PC-3 (cell line): ENCODE measurements around the gene CFAP46. TPM values are rescaled to one million over a fixed set of nuclear protein-coding genes. Genes with fewer than 3 reads are reported as not detected.

Source experiments
- ATAC-seq: fragments of 200-7000 bp; cut with Tn5 transposase; 2 replicates; pipeline ENCODE4 v1.9.1; 2020; ENCODE audit warnings: mild to moderate bottlenecking, moderate library complexity
- BruUV-seq: library from RNA; stranded (reverse); fragments of 400-500 nt; replicated peaks from 2 replicates; lab custom pipeline; 2021; lab: Mats Ljungman, UMichigan
- CTCF ChIA-PET: fragments of 300-600 bp; sonication (Branson Sonifier 250); formaldehyde crosslinking; loops from one replicate; lab custom pipeline; 2022; ENCODE audit warnings: antibody characterized with exemption; lab: Charles Lee
- POLR2A ChIA-PET: fragments of 300-600 bp; sonication (Branson Sonifier 250); formaldehyde crosslinking; loops from one replicate; lab custom pipeline; 2022; ENCODE audit warnings: antibody characterized with exemption; ENCODE audit not compliant: unreplicated experiment; lab: Charles Lee
- DNase-seq: peaks from one replicate; pipeline ENCODE4 v3.0.0-alpha.2; 2015
- H2AFZ ChIP-seq: fragments of 300-600 bp; sonication (generic); 2 replicates; pipeline ENCODE4 v1.6.0; 2016; ENCODE audit warnings: antibody characterized with exemption, low read length
- H3F3A ChIP-seq: fragments of 300-600 bp; sonication (generic); one replicate; pipeline ENCODE4 v1.6.0; 2017; ENCODE audit warnings: antibody characterized with exemption, low read length, control low read depth, mild to moderate bottlenecking; ENCODE audit not compliant: unreplicated experiment
- H3K27ac ChIP-seq: fragments of 300-600 bp; sonication (generic); 2 replicates; pipeline ENCODE4 v1.5.1; 2016; ENCODE audit warnings: mild to moderate bottlenecking, low read length
- H3K27me3 ChIP-seq: fragments of 300-600 bp; sonication (generic); 2 replicates; pipeline ENCODE4 v1.6.1; 2016; ENCODE audit warnings: low read length, mixed read lengths
- H3K36me3 ChIP-seq: fragments of 300-600 bp; sonication (generic); 2 replicates; pipeline ENCODE4 v1.6.1; 2016; ENCODE audit warnings: low read depth, mixed run types, low read length, mixed read lengths
- H3K4me1 ChIP-seq: fragments of 300-600 bp; sonication (generic); 2 replicates; pipeline ENCODE4 v1.5.1; 2016; ENCODE audit warnings: low read length; ENCODE audit not compliant: insufficient read depth
- H3K4me2 ChIP-seq: fragments of 300-600 bp; sonication (generic); 2 replicates; pipeline ENCODE4 v1.6.0; 2016; ENCODE audit warnings: low read length
- H3K4me3 ChIP-seq: fragments of 300-600 bp; sonication (generic); 2 replicates; pipeline ENCODE4 v1.5.1; 2016; ENCODE audit warnings: mild to moderate bottlenecking, low read length, mixed read lengths
- H3K79me2 ChIP-seq: fragments of 300-600 bp; sonication (generic); 2 replicates; pipeline ENCODE4 v1.6.1; 2017; ENCODE audit warnings: low read length, mixed read lengths
- H3K9ac ChIP-seq: fragments of 300-600 bp; sonication (generic); 2 replicates; pipeline ENCODE4 v1.6.0; 2016; ENCODE audit warnings: mild to moderate bottlenecking, low read length
- H3K9me2 ChIP-seq: fragments of 300-600 bp; sonication (generic); replicated peaks from 2 replicates; pipeline ENCODE4 v1.6.1; 2016; ENCODE audit warnings: mixed run types, low read length, mixed read lengths
- H3K9me3 ChIP-seq: fragments of 300-600 bp; sonication (generic); 2 replicates; pipeline ENCODE4 v1.6.1; 2016; ENCODE audit warnings: low read length, mixed read lengths
- H4K20me1 ChIP-seq: fragments of 300-600 bp; sonication (generic); 2 replicates; pipeline ENCODE4 v1.6.1; 2016; ENCODE audit warnings: low read length, mixed read lengths
- EZH2 ChIP-seq: fragments of 300-600 bp; sonication (generic); IDR thresholded peaks from one replicate; pipeline ENCODE4 v1.6.1; 2017; ENCODE audit warnings: antibody characterized with exemption, mild to moderate bottlenecking, low read length; ENCODE audit not compliant: unreplicated experiment
- EZH2phosphoT487 ChIP-seq: fragments of 300-600 bp; sonication (generic); IDR thresholded peaks from 2 replicates; pipeline ENCODE4 v1.6.1; 2018; ENCODE audit warnings: mild to moderate bottlenecking, antibody characterized with exemption, low read length, borderline replicate concordance
- intact Hi-C: fragments of 100-400 bp; cut with micrococcal nuclease; formaldehyde crosslinking; loops from 2 replicates; pipeline ENCODE4 v1.9.0; 2023
- total RNA-seq: library from RNA; depleted of rRNA; stranded (reverse); fragments of >200 nt; gene quantifications from 2 replicates; pipeline ENCODE4 v1.2.3, GENCODE V29; 2014
- TF ChIP-seq, protein P1 (sequence below): fragments of 300-600 bp; sonication (generic); conservative IDR thresholded peaks from 2 replicates; pipeline ENCODE4 v1.5.1; 2017; ENCODE audit warnings: antibody characterized with exemption, low read depth, mild to moderate bottlenecking, low read length

The CFAP46 gene
- total RNA-seq, 1 experiment from 2014 or later = 0.04 TPM

- no peaks in the 10 kb centered on the region for H3K79me2 ChIP-seq
- ChIA-PET CTCF (no interaction called here), POLR2A (no interaction called here)
- H3K9ac ChIP-seq = no peak overlapping the region
- no peak overlapping the region for H3K27ac ChIP-seq
- H4K20me1 ChIP-seq = no peaks in the 10 kb centered on the region
- no peaks in the 10 kb centered on the region for H3F3A ChIP-seq
- H3K27me3 ChIP-seq = peaks cover 40% of the 10 kb centered on the region
- no peak overlapping the region for H2AFZ ChIP-seq
- no peak overlapping the region for H3K4me2 ChIP-seq
- no peaks in the 10 kb centered on the region for H3K36me3 ChIP-seq
- ATAC-seq (no peak), DNase-seq (no peak)
- H3K9me2 ChIP-seq = no peaks in the 10 kb centered on the region
- no TSS peak for BruUV-seq
- no peaks in the 10 kb centered on the region for H3K4me1 ChIP-seq
- no peaks in the 10 kb centered on the region for H3K9me3 ChIP-seq
- intact Hi-C loops = no loop called here
- TF ChIP-seq EZH2 (no peak), EZH2phosphoT487 (no peak)
- TF ChIP-seq, protein P1, sequence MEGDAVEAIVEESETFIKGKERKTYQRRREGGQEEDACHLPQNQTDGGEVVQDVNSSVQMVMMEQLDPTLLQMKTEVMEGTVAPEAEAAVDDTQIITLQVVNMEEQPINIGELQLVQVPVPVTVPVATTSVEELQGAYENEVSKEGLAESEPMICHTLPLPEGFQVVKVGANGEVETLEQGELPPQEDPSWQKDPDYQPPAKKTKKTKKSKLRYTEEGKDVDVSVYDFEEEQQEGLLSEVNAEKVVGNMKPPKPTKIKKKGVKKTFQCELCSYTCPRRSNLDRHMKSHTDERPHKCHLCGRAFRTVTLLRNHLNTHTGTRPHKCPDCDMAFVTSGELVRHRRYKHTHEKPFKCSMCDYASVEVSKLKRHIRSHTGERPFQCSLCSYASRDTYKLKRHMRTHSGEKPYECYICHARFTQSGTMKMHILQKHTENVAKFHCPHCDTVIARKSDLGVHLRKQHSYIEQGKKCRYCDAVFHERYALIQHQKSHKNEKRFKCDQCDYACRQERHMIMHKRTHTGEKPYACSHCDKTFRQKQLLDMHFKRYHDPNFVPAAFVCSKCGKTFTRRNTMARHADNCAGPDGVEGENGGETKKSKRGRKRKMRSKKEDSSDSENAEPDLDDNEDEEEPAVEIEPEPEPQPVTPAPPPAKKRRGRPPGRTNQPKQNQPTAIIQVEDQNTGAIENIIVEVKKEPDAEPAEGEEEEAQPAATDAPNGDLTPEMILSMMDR = no peak
- H3K4me3 ChIP-seq = no peak overlapping the region
Measured at GRCh38 chr10:132946311-132946710, 3.9 kb upstream of the CFAP46 start.

DNA sequence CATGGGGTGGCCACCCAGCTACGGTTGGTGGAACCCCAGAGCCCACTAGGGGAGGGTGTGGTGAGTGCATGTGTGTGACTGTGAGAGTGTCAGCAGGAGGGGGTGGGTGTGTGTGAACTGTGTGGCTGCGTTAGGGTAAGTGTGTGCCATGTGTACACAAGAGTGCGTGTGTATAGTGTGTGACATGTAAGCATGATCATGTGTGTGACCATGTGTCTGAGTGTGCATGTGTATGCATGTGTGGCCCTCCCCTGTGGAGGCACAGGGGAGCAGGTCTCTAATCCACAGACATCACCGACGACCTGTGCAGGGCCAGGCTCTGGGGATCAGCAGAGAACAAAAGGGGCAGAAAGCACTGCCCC is 3.5 kb upstream of the CFAP46 start:
- no peaks in the 10 kb centered on the region for H4K20me1 ChIP-seq
- ATAC-seq = no peak
- H2AFZ ChIP-seq = no peak overlapping the region
- CTCF ChIA-PET = no interaction called here
- POLR2A ChIA-PET = no interaction called here
- BruUV-seq = no TSS peak
- peaks cover 36% of the 10 kb centered on the region for H3K27me3 ChIP-seq
- H3K4me2 ChIP-seq = no peak overlapping the region
- no peak overlapping the region for H3K4me3 ChIP-seq
- no peak overlapping the region for H3K27ac ChIP-seq
- no peaks in the 10 kb centered on the region for H3K9me3 ChIP-seq
- no peaks in the 10 kb centered on the region for H3K9me2 ChIP-seq
- no peak overlapping the region for H3K9ac ChIP-seq
- no peak for DNase-seq
- no peaks in the 10 kb centered on the region for H3K36me3 ChIP-seq
- H3F3A ChIP-seq = no peaks in the 10 kb centered on the region
- no peaks in the 10 kb centered on the region for H3K79me2 ChIP-seq
- intact Hi-C loops = no loop called here
- TF ChIP-seq, protein P1 = no peak
- TF ChIP-seq EZH2phosphoT487 (no peak), EZH2 (no peak)
- no peaks in the 10 kb centered on the region for H3K4me1 ChIP-seq

GRCh38 chr10:132945125-132945893 is 2.9 kb upstream of the CFAP46 start:
- ChIA-PET CTCF (no interaction called here), POLR2A (no interaction called here)
- H3K4me3 ChIP-seq = no peak overlapping the region

More at GRCh38 chr10:132945125-132945893, 2.9 kb upstream of the CFAP46 start:
- TF ChIP-seq EZH2 (no peak), EZH2phosphoT487 (no peak)
- TF ChIP-seq, protein P1 = no peak
- Histone ChIP-seq H4K20me1 (no peaks in the 10 kb centered on the region), H3K9me2 (no peaks in the 10 kb centered on the region), H2AFZ (no peak overlapping the region), H3K4me2 (no peak overlapping the region), H3K4me1 (no peaks in the 10 kb centered on the region), H3K9ac (no peak overlapping the region), H3K27me3 (peaks cover 30% of the 10 kb centered on the region), H3F3A (no peaks in the 10 kb centered on the region), H3K36me3 (no peaks in the 10 kb centered on the region), H3K27ac (no peak overlapping the region), H3K79me2 (no peaks in the 10 kb centered on the region), H3K9me3 (no peaks in the 10 kb centered on the region)
- BruUV-seq = no TSS peak
- no peak for DNase-seq
- ATAC-seq = no peak
- intact Hi-C loops = no loop called here
